AG04450 (cell line): ENCODE measurements around the gene LRRK1. TPM values are rescaled to one million over a fixed set of nuclear protein-coding genes. Genes with fewer than 3 reads are reported as not detected.

Experiments
- CTCF ChIA-PET: fragments of 300-600, 350-600 bp; formaldehyde crosslinking; extraction: SDS; loops from one replicate; lab custom pipeline; 2022; ENCODE audit warnings: antibody characterized with exemption, inconsistent platforms; lab: Charles Lee
- POLR2A ChIA-PET: fragments of 350-600 bp; formaldehyde crosslinking; extraction: SDS; loops from one replicate; lab custom pipeline; 2021; ENCODE audit warnings: antibody characterized with exemption, inconsistent platforms; lab: Yijun Ruan, JAX
- DNase-seq: peaks from one replicate; pipeline ENCODE4 v3.0.0-alpha.2; 2011; ENCODE audit warnings: low read depth, low spot score
- H3K27ac ChIP-seq: one replicate; pipeline ENCODE4 v1.5.1; 2012; ENCODE audit warnings: low read depth, low read length, control low read depth
- H3K27me3 ChIP-seq: one replicate; pipeline ENCODE4 v1.6.0; 2012; ENCODE audit warnings: low read length; ENCODE audit not compliant: control insufficient read depth, insufficient read depth
- H3K4me3 ChIP-seq: 2 replicates; pipeline ENCODE4 v1.5.1; 2011; ENCODE audit warnings: mild to moderate bottlenecking, low read depth, low read length, control low read depth
- H3K9me3 ChIP-seq: 2 replicates; pipeline ENCODE4 v1.5.1; 2012; ENCODE audit warnings: low read length; ENCODE audit not compliant: control insufficient read depth, insufficient read depth
- polyA plus RNA-seq: library from polyadenylated mRNA; depleted of rRNA; stranded (reverse); fragments of >200 nt; gene quantifications from 2 replicates; pipeline ENCODE4 v1.2.3, GENCODE V29; 2011
- TF ChIP-seq, protein P1 (sequence below): IDR thresholded peaks from 2 replicates; pipeline ENCODE4 v1.5.1; 2011; ENCODE audit warnings: low read depth, low read length, control low read depth, inconsistent platforms

Gene LRRK1
- polyA plus RNA-seq, 1 experiment: 5.6 TPM

DNA sequence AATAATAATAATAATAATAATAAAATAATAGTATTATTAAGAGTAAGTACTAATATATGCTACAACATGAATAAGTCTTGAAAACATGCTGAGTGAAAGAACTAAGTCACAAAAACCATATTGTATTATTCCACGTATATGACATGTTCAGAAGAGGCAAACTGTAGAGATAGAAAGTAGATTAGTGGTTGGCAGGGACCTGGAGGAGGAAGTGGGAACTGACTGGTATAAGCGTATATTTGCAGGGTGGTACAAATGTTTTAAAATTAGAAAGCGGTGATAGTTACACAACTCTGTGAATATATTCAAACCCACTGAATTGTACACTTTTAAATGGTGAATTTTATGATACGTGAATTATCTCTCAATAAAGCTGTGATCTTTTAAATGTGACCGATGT lies 32.8 kb downstream of the LRRK1 start:
- Histone ChIP-seq H3K4me3 (no peak overlapping the region), H3K27ac (no peak overlapping the region), H3K9me3 (peaks cover 4% of the 10 kb centered on the region; the same call in 1 of the 2 replicates), H3K27me3 (no peaks in the 10 kb centered on the region)
- ChIA-PET CTCF (interaction anchor here (0.6 kb wide), 1 partner anchor 57 kb away, joined by 3 read pairs; no protein-coding TSS in a partner anchor), POLR2A (no interaction called here)
- DNase-seq: no peak
- TF ChIP-seq, protein P1, sequence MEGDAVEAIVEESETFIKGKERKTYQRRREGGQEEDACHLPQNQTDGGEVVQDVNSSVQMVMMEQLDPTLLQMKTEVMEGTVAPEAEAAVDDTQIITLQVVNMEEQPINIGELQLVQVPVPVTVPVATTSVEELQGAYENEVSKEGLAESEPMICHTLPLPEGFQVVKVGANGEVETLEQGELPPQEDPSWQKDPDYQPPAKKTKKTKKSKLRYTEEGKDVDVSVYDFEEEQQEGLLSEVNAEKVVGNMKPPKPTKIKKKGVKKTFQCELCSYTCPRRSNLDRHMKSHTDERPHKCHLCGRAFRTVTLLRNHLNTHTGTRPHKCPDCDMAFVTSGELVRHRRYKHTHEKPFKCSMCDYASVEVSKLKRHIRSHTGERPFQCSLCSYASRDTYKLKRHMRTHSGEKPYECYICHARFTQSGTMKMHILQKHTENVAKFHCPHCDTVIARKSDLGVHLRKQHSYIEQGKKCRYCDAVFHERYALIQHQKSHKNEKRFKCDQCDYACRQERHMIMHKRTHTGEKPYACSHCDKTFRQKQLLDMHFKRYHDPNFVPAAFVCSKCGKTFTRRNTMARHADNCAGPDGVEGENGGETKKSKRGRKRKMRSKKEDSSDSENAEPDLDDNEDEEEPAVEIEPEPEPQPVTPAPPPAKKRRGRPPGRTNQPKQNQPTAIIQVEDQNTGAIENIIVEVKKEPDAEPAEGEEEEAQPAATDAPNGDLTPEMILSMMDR: no peak

DNA sequence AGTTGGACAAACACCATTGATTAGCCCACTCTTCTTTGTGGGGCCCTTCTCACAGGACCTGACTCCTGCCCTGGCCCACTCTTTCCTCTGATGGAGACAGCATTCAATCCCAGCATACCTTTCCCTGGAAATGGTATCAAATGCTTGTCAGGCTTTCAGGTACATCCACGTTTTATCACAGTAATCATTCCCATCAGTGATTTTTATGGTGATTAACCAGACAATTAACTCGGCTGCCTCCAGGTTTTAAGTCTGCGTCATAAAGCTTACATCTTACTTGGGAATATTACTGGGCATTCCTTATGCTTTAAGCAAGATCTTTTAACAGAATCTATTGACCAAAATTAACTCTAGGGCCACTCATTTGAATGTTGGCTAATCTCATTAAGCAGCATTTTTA lies 33.4 kb downstream of the LRRK1 start:
- Histone ChIP-seq H3K27me3 (no peaks in the 10 kb centered on the region), H3K4me3 (no peak overlapping the region), H3K27ac (no peak overlapping the region), H3K9me3 (peaks cover 4% of the 10 kb centered on the region; the same call in 1 of the 2 replicates)
- DNase-seq: no peak
- POLR2A ChIA-PET: no interaction called here
- CTCF ChIA-PET: no interaction called here
- TF ChIP-seq, protein P1: no peak

DNA sequence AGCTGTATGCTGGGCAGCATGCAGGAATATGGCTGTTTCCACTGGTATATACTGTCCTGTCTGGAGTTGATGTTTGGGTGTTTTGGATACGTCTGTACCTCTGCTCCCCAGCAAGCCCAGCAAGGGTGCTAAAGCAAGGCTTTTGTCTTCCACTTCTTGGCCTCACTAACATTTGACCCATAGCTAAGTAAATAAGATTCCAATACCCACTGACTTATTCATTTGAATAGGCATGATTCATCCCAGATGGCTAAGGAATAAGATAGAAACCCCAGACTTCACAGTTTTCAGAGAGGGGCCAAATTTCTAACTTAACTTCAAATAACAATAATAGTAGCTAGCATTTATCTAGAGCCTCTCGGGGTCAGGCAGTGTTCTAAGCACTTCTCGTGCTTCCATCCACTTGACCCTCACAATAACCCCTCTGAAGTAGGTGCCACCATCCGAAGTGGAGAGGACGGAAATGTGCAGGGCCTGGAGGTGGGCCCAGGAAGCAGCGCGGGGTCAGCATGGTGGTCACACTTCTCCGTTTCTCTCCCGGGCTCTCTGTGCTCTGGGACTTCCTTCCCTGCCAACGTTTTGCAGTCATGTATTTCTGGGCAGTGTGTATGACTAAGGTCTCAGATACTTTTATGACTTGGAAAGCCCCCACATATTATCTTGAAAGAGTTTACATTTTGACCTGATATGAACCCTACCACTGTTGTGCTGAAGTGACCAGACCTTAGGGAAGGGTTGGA lies 39.3 kb downstream of the LRRK1 start:
- Histone ChIP-seq H3K27ac (peak overlapping the region; percentile 83), H3K4me3 (no peak overlapping the region), H3K9me3 (peaks cover 3% of the 10 kb centered on the region; the same call in 1 of the 2 replicates), H3K27me3 (no peaks in the 10 kb centered on the region)
- ChIA-PET POLR2A (no interaction called here), CTCF (interaction anchor here (1.0 to 1.9 kb wide), 3 partner anchors 40 to 50 kb away, joined by 4 to 13 read pairs (median 5); no protein-coding TSS in a partner anchor)
- TF ChIP-seq, protein P1: no peak
- DNase-seq: no peak

DNA sequence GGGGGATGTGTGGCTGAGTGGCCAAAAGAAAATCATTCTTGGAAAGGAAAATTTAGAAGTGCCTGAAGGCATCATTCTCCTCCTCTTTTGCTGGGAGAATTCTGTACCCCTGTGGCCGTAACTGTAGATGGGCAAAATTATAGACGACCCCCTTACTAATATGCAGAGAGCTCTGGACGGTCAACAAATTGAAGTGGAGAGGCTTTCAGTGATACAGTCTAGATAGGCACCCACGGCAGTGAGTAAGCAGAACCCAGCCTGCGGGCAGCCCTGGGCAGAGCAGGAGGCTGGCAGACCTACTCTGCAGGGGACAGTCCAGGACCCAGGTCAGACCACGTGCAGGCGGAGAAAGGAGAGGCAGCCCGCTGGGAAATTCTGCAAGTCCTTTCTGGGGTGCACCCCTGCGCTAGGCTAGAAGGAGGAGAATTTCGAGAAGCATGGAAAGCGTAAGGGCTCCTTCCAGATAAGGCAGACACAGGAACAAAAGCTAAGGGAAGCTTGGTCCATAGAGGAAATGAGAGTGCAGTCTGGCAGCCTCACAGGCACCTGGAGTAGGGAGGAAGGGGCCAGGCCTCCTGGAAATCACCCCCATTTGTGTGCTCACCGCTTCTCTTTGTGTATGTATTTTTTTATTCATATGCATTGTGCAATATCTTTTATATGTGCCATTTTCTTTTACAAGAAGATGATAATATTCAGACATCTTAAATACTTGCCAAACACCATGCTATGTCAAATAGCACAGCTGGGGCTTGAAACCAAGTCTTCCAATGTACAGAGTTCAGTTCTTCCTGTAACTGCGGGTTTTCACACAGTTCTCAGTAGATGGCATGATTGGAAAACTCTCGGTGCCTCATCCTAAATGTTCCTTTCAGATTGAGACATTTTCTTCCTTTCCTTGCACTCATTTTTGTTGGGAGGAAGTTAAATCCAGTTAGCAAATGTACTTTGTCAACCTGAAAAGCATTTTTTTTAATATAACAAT lies 40.2 kb downstream of the LRRK1 start:
- no peak for DNase-seq
- POLR2A ChIA-PET: no interaction called here
- Histone ChIP-seq H3K27me3 (no peaks in the 10 kb centered on the region), H3K9me3 (peaks cover 3% of the 10 kb centered on the region; the same call in 1 of the 2 replicates), H3K27ac (peak overlapping the region; percentile 83), H3K4me3 (no peak overlapping the region)
- TF ChIP-seq, protein P1: no peak
- CTCF ChIA-PET: interaction anchor here (1.0 kb wide), 1 partner anchor 41 kb away, joined by 5 read pairs; no protein-coding TSS in a partner anchor
